GM18868 (cell line): ENCODE data around the gene MYO9B.

Experiments used
- ATAC-seq: cut with Tn5 transposase; IDR thresholded peaks from one replicate; pipeline ENCODE4 v1.9.1; 2021; ENCODE audit warnings: mild to moderate bottlenecking, moderate library complexity; ENCODE audit not compliant: unreplicated experiment

Gene MYO9B

GRCh38 chr19:17075035-17075863, at the start of gene MYO9B, which contains the start of gene HAUS8:
Gene MYO9B (plus strand): TSS chr19:17075777. CDS start chr19:17101718, 25,941 bp downstream.
Gene HAUS8 (minus strand): TSS chr19:17075452. CDS start chr19:17075422, 30 bp downstream.
- ATAC-seq, result peak; percentile 73

- ATAC-seq, result no peak
These were observed 49.5 kb upstream of the MYO9B start for GRCh38 chr19:17025991-17026658.

- no peak for ATAC-seq
These were observed 48.7 kb upstream of the MYO9B start, which contains the start of gene CPAMD8 for GRCh38 chr19:17026706-17027534. Gene CPAMD8 (minus strand): TSS chr19:17026810. CDS start chr19:17026642, 168 bp downstream.

GRCh38 chr19:17027535-17027975, 48.0 kb upstream of the MYO9B start:
- ATAC-seq, result no peak

- ATAC-seq, result no peak
These were observed 43.8 kb upstream of the MYO9B start for GRCh38 chr19:17031741-17032140.

- ATAC-seq, result no peak
These were observed 39.6 kb upstream of the MYO9B start for GRCh38 chr19:17035842-17036424.

GRCh38 chr19:17036640-17037039, 38.9 kb upstream of the MYO9B start:
- no peak for ATAC-seq

- no peak for ATAC-seq
These were observed 38.4 kb upstream of the MYO9B start for GRCh38 chr19:17037184-17037583.

- no peak for ATAC-seq
These were observed 37.5 kb upstream of the MYO9B start for GRCh38 chr19:17037966-17038500.

GRCh38 chr19:17041976-17042375, 33.6 kb upstream of the MYO9B start:
- no peak for ATAC-seq

GRCh38 chr19:17043744-17044143, 31.8 kb upstream of the MYO9B start:
- ATAC-seq, result no peak

- no peak for ATAC-seq
These were observed 29.6 kb upstream of the MYO9B start for GRCh38 chr19:17045907-17046502.

GRCh38 chr19:17048885-17049453, 26.6 kb upstream of the MYO9B start:
- no peak for ATAC-seq

- ATAC-seq, result no peak
These were observed 25.8 kb upstream of the MYO9B start for GRCh38 chr19:17049711-17050280.

- no peak for ATAC-seq
These were observed 23.1 kb upstream of the MYO9B start for GRCh38 chr19:17052439-17052838.

- no peak for ATAC-seq
These were observed 20.8 kb upstream of the MYO9B start for GRCh38 chr19:17054746-17055145.

GRCh38 chr19:17055636-17056035, 19.9 kb upstream of the MYO9B start:
- ATAC-seq, result no peak

- ATAC-seq, result no peak
These were observed 17.3 kb upstream of the MYO9B start for GRCh38 chr19:17058236-17058635.

GRCh38 chr19:17060802-17061201, 14.8 kb upstream of the MYO9B start:
- ATAC-seq, result no peak
